Hepatocyte (in vitro differentiated cells): ENCODE results near the gene ATF6.

Experiments used
- CTCF ChIP-seq: fragments of 200-600 bp; sonication (generic); IDR thresholded peaks from 2 replicates; pipeline ENCODE4 v1.5.1; 2016; ENCODE audit warnings: antibody characterized with exemption, mild to moderate bottlenecking; ENCODE audit not compliant: poor library complexity
- EZH2 ChIP-seq: fragments of 200-600 bp; sonication (generic); IDR thresholded peaks from 2 replicates; pipeline ENCODE4 v1.6.1; 2016; ENCODE audit warnings: antibody characterized with exemption, mild to moderate bottlenecking, borderline replicate concordance
- EZH2phosphoT487 ChIP-seq: fragments of 200-600 bp; sonication (generic); IDR thresholded peaks from one replicate; pipeline ENCODE4 v1.6.1; 2018; ENCODE audit warnings: antibody characterized with exemption, mild to moderate bottlenecking, low read depth, moderate library complexity; ENCODE audit not compliant: unreplicated experiment, severe bottlenecking

GRCh38 chr1:161987872-161988271, 221.8 kb downstream of the ATF6 start:
- TF ChIP-seq EZH2 (no peak), CTCF (no peak), EZH2phosphoT487 (no peak)
